Fibroblast of lung (primary cell): ENCODE measurements around the gene ZNF207. TPM values are rescaled to one million over a fixed set of nuclear protein-coding genes. Genes with fewer than 3 reads are reported as not detected.

Experiments
- DNase-seq, 2 donors: peaks; one replicate each; pipeline versions ENCODE4 v3.0.0 to v3.0.0-alpha.2; 2010; ENCODE audit warnings: low read depth in 2 of 2
- H2AFZ ChIP-seq: 2 replicates; pipeline ENCODE4 v1.5.1; 2012; ENCODE audit warnings: low read length, control low read depth, inconsistent platforms
- H3K27ac ChIP-seq: 2 replicates; pipeline ENCODE4 v1.5.1; 2011; ENCODE audit warnings: low read length, control low read depth; ENCODE audit not compliant: insufficient read depth
- H3K27me3 ChIP-seq: 2 replicates; pipeline ENCODE4 v1.5.1; 2011; ENCODE audit warnings: mild to moderate bottlenecking, low read length; ENCODE audit not compliant: control insufficient read depth, insufficient read depth
- H3K36me3 ChIP-seq: 2 replicates; pipeline ENCODE4 v1.5.1; 2011; ENCODE audit warnings: low read length; ENCODE audit not compliant: control insufficient read depth, insufficient read depth
- H3K4me1 ChIP-seq: 2 replicates; pipeline ENCODE4 v1.5.1; 2011; ENCODE audit warnings: low read length; ENCODE audit not compliant: control insufficient read depth, insufficient read depth; ENCODE audit errors: extremely low read depth
- H3K4me2 ChIP-seq: 2 replicates; pipeline ENCODE4 v1.5.1; 2011; ENCODE audit warnings: low read length, control low read depth; ENCODE audit not compliant: insufficient read depth; ENCODE audit errors: extremely low read depth
- H3K4me3 ChIP-seq, 4 experiments: fragments of 200-600 bp in 1 of 4; sonication (generic) in 1 of 4; replicated peaks in 1 of 4; 2 replicates each; pipeline ENCODE4 v1.5.1; 2011 to 2016; ENCODE audit warnings: low read length in 4 of 4, low read depth in 3 of 4, mild to moderate bottlenecking in 3 of 4, control low read depth in 2 of 4, inconsistent platforms in 1 of 4, mixed read lengths in 1 of 4; ENCODE audit not compliant: insufficient read depth in 1 of 4; ENCODE audit errors: control extremely low read depth in 1 of 4
- H3K79me2 ChIP-seq: 2 replicates; pipeline ENCODE4 v1.5.1; 2012; ENCODE audit warnings: mild to moderate bottlenecking, low read length, inconsistent platforms; ENCODE audit not compliant: control insufficient read depth, insufficient read depth
- H3K9ac ChIP-seq: 2 replicates; pipeline ENCODE4 v1.5.1; 2011; ENCODE audit warnings: mild to moderate bottlenecking, low read length, control low read depth; ENCODE audit not compliant: insufficient read depth
- H3K9me3 ChIP-seq: 2 replicates; pipeline ENCODE4 v1.5.1; 2012; ENCODE audit warnings: low read depth, low read length; ENCODE audit not compliant: control insufficient read depth, insufficient read depth
- H4K20me1 ChIP-seq: 2 replicates; pipeline ENCODE4 v1.5.1; 2011; ENCODE audit warnings: low read length; ENCODE audit not compliant: control insufficient read depth, insufficient read depth; ENCODE audit errors: extremely low read depth
- CTCF ChIP-seq, 2 donors: IDR thresholded peaks in 1 of 2; conservative IDR thresholded peaks in 1 of 2; 1 replicate in 1 of 2; 2 replicates in 1 of 2; pipeline ENCODE4 v1.5.1; 2011 to 2012; ENCODE audit warnings: low read length in 2 of 2, control low read depth in 1 of 2, inconsistent platforms in 1 of 2, low read depth in 1 of 2, mild to moderate bottlenecking in 1 of 2
- EZH2 ChIP-seq: IDR thresholded peaks from 2 replicates; pipeline ENCODE4 v1.5.1; 2012; ENCODE audit warnings: low read length, control low read depth, mild to moderate bottlenecking; ENCODE audit errors: missing control alignments
- polyA plus RNA-seq, 2 donors: library from polyadenylated mRNA; depleted of rRNA in 1 of 2; stranded (reverse) in 1 of 2; unstranded in 1 of 2; fragments of >200 nt; gene quantifications; 2 replicates each; pipeline ENCODE4 v1.2.1, GENCODE V29; 2011 to 2012; ENCODE audit warnings: missing spikeins in 1 of 2
- total RNA-seq: library from RNA; depleted of rRNA; stranded (reverse); fragments of >200 nt; gene quantifications from 2 replicates; pipeline ENCODE4 v1.2.1, GENCODE V29; 2014

Gene ZNF207
- total and polyA plus RNA-seq, 2 donors (not counting 1 experiment from before 2014, with no cell fraction given), result 75.3 to 279 TPM

- H3K4me3 ChIP-seq, result no peak overlapping the region
- no peak overlapping the region for H3K27ac ChIP-seq
- peaks cover 2% of the 10 kb centered on the region for H3K36me3 ChIP-seq
- H4K20me1 ChIP-seq, result no peaks in the 10 kb centered on the region
- H2AFZ ChIP-seq, result no peak overlapping the region
- H3K9ac ChIP-seq, result no peak overlapping the region
- TF ChIP-seq EZH2 (no peak), CTCF (conservative IDR thresholded peaks at IDR 0.05 in 1 of 2, IDR thresholded peaks at IDR 0.05 in 1 of 2; ENCODE audit: low read depth in 1 of 2, low read length in 2 of 2) (no peak)
- no peaks in the 10 kb centered on the region for H3K27me3 ChIP-seq
- H3K79me2 ChIP-seq, result no peaks in the 10 kb centered on the region
- no peaks in the 10 kb centered on the region for H3K4me1 ChIP-seq
- no peaks in the 10 kb centered on the region for H3K9me3 ChIP-seq
- no peak overlapping the region for H3K4me2 ChIP-seq
- DNase-seq, result no peak
Observed at GRCh38 chr17:32333187-32333586, 16.8 kb upstream of the ZNF207 start.

- Histone ChIP-seq H3K36me3 (peaks cover 2% of the 10 kb centered on the region), H4K20me1 (no peaks in the 10 kb centered on the region), H3K27me3 (no peaks in the 10 kb centered on the region), H3K4me1 (no peaks in the 10 kb centered on the region), H3K79me2 (no peaks in the 10 kb centered on the region), H2AFZ (no peak overlapping the region), H3K27ac (no peak overlapping the region), H3K9me3 (no peaks in the 10 kb centered on the region), H3K4me3 (no peak overlapping the region), H3K9ac (no peak overlapping the region), H3K4me2 (no peak overlapping the region)
- TF ChIP-seq EZH2 (no peak), CTCF (conservative IDR thresholded peaks at IDR 0.05 in 1 of 2, IDR thresholded peaks at IDR 0.05 in 1 of 2; ENCODE audit: low read depth in 1 of 2, low read length in 2 of 2) (no peak)
- peak in 1 of 2 donors; percentile 54 for DNase-seq
Observed at GRCh38 chr17:32335046-32335445, 14.9 kb upstream of the ZNF207 start.

GRCh38 chr17:32335687-32336086 lies 14.3 kb upstream of the ZNF207 start:
- Histone ChIP-seq H3K27ac (no peak overlapping the region), H3K4me1 (no peaks in the 10 kb centered on the region), H4K20me1 (no peaks in the 10 kb centered on the region), H3K27me3 (no peaks in the 10 kb centered on the region), H3K36me3 (peaks cover 2% of the 10 kb centered on the region), H3K9ac (no peak overlapping the region), H3K4me3 (no peak overlapping the region), H3K79me2 (no peaks in the 10 kb centered on the region), H2AFZ (no peak overlapping the region), H3K9me3 (no peaks in the 10 kb centered on the region), H3K4me2 (no peak overlapping the region)
- peak; percentile 42 to 89 for DNase-seq
- TF ChIP-seq CTCF (conservative IDR thresholded peaks at IDR 0.05 in 1 of 2, IDR thresholded peaks at IDR 0.05 in 1 of 2; ENCODE audit: low read depth in 1 of 2, low read length in 2 of 2) (no peak), EZH2 (no peak)
